Stimulated activated CD8-positive, alpha-beta memory T cell treated with anti-CD3 and anti-CD28 coated beads, Interleukin-7, amount 100 ng/mL, for 4 hours (primary cell): Measurements from ENCODE around the gene TP53INP2.
"Not testable (repeated sequence)": the region's sequence is repeated elsewhere in the genome, so short reads cannot be mapped to it uniquely, and the experiment has no call there.

ENCODE experiments used
- DNase-seq, 2 donors: peaks; one replicate each; pipeline ENCODE4 v3.0.0-alpha.2; 2020; ENCODE audit warnings: low read depth in 2 of 2

The TP53INP2 gene

GRCh38 chr20:34705397-34706301 lies 1.5 kb downstream of the TP53INP2 start:
- DNase-seq = no peak

GRCh38 chr20:34706302-34706875 lies 2.2 kb downstream of the TP53INP2 start:
- no peak for DNase-seq

- no peak for DNase-seq
Observed at GRCh38 chr20:34706912-34707784, 3.0 kb downstream of the TP53INP2 start.

GRCh38 chr20:34708621-34709043 lies 4.5 kb downstream of the TP53INP2 start:
- peak in 1 of 2 donors; percentile 32 for DNase-seq

GRCh38 chr20:34709044-34709830 lies 5.1 kb downstream of the TP53INP2 start:
- DNase-seq = peak; percentile 57 to 74

GRCh38 chr20:34709831-34710567 lies 5.9 kb downstream of the TP53INP2 start:
- DNase-seq = peak; percentile 45 to 50

- DNase-seq = no peak
Observed at GRCh38 chr20:34710568-34710839, 6.4 kb downstream of the TP53INP2 start.

- no peak for DNase-seq
Observed at GRCh38 chr20:34710861-34711574, 6.9 kb downstream of the TP53INP2 start.

- no peak for DNase-seq
Observed at GRCh38 chr20:34711813-34712430, 7.8 kb downstream of the TP53INP2 start.

GRCh38 chr20:34712525-34713192 lies 8.5 kb downstream of the TP53INP2 start:
- no peak for DNase-seq

GRCh38 chr20:34713194-34713943 lies 9.2 kb downstream of the TP53INP2 start:
- DNase-seq = no peak

- DNase-seq = not testable (repeated sequence)
Observed at GRCh38 chr20:34713944-34714515, 9.9 kb downstream of the TP53INP2 start.

GRCh38 chr20:34715384-34715783 lies 11.2 kb downstream of the TP53INP2 start:
- DNase-seq = no peak

- no peak for DNase-seq
Observed at GRCh38 chr20:34716921-34717229, 12.7 kb downstream of the TP53INP2 start.

- no peak for DNase-seq
Observed at GRCh38 chr20:34717230-34718095, 13.3 kb downstream of the TP53INP2 start.

GRCh38 chr20:34719242-34720017 lies 15.3 kb downstream of the TP53INP2 start:
- not testable (repeated sequence) for DNase-seq

GRCh38 chr20:34720266-34720665 lies 16.1 kb downstream of the TP53INP2 start:
- no peak for DNase-seq
